ENCODE results near the gene FSTL4.

GRCh38 chr5:133657036-133657435 is 44.7 kb upstream of the FSTL4 start:
- no peak for TF ChIP-seq CTCF (conservative IDR thresholded peaks at IDR 0.05; ENCODE audit: low read depth, low read length)
- no peak for TF ChIP-seq BHLHE40 (IDR thresholded peaks at IDR 0.05; ENCODE audit: low read depth, low read length)
- no peak for TF ChIP-seq RAD21 (IDR thresholded peaks at IDR 0.05; ENCODE audit: low read length)
- no peak for TF ChIP-seq USF2 (IDR thresholded peaks at IDR 0.05; ENCODE audit: low read depth, low read length)
- TF ChIP-seq RCOR1 (IDR thresholded peaks at IDR 0.05; ENCODE audit: insufficient replicate concordance, low read length) = no peak
- TF ChIP-seq POLR2A (IDR thresholded peaks at IDR 0.05; ENCODE audit: low read depth, low read length) = no peak
- TF ChIP-seq MAZ (IDR thresholded peaks at IDR 0.05; ENCODE audit: borderline replicate concordance, low read depth, low read length) = no peak
- TF ChIP-seq MXI1 (IDR thresholded peaks at IDR 0.05; ENCODE audit: borderline replicate concordance, low read depth, low read length) = no peak
- TF ChIP-seq CEBPB (IDR thresholded peaks at IDR 0.05; ENCODE audit: low read depth, low read length) = no peak
- no peak for TF ChIP-seq CHD1 (IDR thresholded peaks at IDR 0.05; ENCODE audit: low read depth, low read length)
- TF ChIP-seq RFX5 (IDR thresholded peaks at IDR 0.05; ENCODE audit: low read depth, low read length) = no peak
- TF ChIP-seq SMC3 (IDR thresholded peaks at IDR 0.05; ENCODE audit: low read depth, low read length) = no peak

Measured in IMR-90 (cell line).